SK-N-SH (cell line): Measurements from ENCODE around the gene CFAP92.

Experiments
- RAD21 ChIP-seq: IDR thresholded peaks from 2 replicates; pipeline ENCODE4 v1.6.1; 2012; ENCODE audit warnings: mild to moderate bottlenecking, low read length
- RFX5 ChIP-seq: IDR thresholded peaks from 2 replicates; pipeline ENCODE4 v1.6.1; 2012; ENCODE audit warnings: mild to moderate bottlenecking, improper control_type of control experiment, low read length
- TF ChIP-seq, protein P1 (sequence below): fragments of 200-600 bp; sonication (generic); IDR thresholded peaks from 2 replicates; pipeline ENCODE4 v1.6.1; 2017; ENCODE audit warnings: antibody characterized with exemption, mild to moderate bottlenecking, moderate library complexity

DNA sequence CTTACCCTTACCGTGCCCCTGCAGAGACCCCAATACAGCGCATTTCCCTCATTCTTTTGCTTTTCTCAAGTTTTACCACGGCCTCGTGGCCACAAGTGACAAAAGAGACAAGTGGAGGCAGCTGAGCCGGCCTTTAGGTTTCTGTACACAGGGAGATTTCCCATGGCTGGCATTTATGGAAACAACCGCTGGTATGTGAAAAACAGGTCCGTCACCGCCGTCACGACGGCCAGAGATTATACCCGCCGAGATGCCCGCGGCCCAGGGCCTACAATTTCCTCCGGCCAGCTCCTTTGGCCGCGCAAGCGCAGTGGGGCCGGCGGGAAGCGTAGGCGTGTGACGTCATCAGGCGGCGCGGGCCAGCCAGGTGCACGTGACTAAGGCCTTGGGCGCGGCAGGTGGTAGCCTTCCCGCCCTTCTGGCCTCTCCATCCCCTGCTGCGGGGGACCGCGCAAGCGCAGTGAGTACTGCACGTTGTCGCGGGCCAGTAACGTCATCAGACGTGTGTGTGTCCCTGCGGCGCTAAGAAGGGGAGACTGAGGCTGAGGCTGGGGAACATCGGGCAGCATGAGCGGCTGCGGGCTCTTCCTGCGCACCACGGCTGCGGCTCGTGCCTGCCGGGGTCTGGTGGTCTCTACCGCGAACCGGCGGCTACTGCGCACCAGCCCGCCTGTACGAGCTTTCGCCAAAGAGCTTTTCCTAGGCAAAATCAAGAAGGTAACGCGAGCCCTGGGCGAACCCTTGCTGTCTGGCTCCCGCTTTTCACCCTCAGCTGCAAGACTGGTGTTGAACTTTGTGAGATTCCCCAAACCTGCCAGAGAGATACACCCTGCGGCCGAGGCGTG is 114.5 kb downstream of the CFAP92 start, which contains the start of gene ACAD9:
- TF ChIP-seq RAD21 = no peak; the same call in 1 of the 2 replicates
- TF ChIP-seq, protein P1, sequence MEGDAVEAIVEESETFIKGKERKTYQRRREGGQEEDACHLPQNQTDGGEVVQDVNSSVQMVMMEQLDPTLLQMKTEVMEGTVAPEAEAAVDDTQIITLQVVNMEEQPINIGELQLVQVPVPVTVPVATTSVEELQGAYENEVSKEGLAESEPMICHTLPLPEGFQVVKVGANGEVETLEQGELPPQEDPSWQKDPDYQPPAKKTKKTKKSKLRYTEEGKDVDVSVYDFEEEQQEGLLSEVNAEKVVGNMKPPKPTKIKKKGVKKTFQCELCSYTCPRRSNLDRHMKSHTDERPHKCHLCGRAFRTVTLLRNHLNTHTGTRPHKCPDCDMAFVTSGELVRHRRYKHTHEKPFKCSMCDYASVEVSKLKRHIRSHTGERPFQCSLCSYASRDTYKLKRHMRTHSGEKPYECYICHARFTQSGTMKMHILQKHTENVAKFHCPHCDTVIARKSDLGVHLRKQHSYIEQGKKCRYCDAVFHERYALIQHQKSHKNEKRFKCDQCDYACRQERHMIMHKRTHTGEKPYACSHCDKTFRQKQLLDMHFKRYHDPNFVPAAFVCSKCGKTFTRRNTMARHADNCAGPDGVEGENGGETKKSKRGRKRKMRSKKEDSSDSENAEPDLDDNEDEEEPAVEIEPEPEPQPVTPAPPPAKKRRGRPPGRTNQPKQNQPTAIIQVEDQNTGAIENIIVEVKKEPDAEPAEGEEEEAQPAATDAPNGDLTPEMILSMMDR = no peak
- no peak for TF ChIP-seq RFX5
